ENCODE data around the gene MTCL1.

The MTCL1 gene

DNA sequence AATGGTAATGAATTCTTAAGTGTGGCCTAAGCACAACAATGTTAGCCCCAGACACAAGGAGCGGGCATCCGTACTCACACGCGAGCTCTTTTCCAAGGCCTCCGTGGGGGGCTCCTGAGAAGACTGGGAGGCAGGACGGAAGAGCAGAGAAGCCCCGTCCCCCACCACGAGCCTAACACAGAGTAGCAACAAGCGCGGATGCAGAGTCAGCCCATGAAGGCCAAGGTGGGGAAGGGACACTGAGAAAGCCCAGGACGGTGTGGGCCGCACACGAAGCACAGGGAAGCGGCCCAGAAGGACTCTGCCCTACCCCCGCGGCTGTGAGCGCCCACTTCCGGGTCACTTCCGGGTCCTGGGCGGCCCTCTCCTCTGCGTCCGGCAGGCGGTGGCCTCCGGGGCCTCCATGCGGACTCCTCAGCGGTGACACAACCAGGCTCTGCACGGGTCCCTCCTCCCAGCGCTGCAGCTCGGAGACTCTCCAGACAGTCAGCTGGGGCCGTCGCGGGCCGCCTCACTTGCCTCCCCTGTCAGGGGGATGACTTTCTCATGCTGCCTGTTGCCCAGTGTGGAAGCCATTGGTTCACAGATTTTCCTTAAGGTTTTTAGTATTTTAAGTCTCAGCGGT, 151.5 kb downstream of the MTCL1 start:
- H3K27me3 ChIP-seq (ENCODE audit: insufficient read depth, low read depth) = no peaks in the 10 kb centered on the region

DNA sequence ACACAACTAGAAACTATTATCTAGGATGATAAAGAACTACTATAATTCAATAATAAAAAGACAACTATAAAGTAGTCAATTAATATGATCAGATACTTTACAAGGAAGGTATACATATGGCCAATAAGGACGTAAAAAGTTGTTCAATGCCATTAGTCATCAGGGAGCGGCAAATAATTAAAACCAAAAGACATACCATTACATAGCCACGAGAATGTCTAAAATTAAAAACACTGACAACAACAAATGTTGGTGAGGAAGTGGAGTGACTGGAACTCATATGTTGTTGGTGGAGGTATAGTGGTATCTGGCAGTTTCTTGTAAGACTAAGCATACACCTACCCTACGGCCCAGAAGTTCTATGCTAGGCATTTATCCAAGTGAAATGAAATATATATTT, 152.4 kb downstream of the MTCL1 start:
- TF ChIP-seq, protein P1, sequence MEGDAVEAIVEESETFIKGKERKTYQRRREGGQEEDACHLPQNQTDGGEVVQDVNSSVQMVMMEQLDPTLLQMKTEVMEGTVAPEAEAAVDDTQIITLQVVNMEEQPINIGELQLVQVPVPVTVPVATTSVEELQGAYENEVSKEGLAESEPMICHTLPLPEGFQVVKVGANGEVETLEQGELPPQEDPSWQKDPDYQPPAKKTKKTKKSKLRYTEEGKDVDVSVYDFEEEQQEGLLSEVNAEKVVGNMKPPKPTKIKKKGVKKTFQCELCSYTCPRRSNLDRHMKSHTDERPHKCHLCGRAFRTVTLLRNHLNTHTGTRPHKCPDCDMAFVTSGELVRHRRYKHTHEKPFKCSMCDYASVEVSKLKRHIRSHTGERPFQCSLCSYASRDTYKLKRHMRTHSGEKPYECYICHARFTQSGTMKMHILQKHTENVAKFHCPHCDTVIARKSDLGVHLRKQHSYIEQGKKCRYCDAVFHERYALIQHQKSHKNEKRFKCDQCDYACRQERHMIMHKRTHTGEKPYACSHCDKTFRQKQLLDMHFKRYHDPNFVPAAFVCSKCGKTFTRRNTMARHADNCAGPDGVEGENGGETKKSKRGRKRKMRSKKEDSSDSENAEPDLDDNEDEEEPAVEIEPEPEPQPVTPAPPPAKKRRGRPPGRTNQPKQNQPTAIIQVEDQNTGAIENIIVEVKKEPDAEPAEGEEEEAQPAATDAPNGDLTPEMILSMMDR (conservative IDR thresholded peaks at IDR 0.05; ENCODE audit: low read depth, low read length) = no peak
- Histone ChIP-seq H4K20me1 (ENCODE audit: insufficient read depth) (no peaks in the 10 kb centered on the region), H3K27me3 (ENCODE audit: insufficient read depth, low read depth) (no peaks in the 10 kb centered on the region), H3K4me1 (ENCODE audit: low read depth, poor library complexity, severe bottlenecking) (no peaks in the 10 kb centered on the region), H3K27ac (no peak overlapping the region), H2AFZ (ENCODE audit: low read depth) (no peak overlapping the region), H3K36me3 (ENCODE audit: insufficient read depth) (no peaks in the 10 kb centered on the region), H3K9ac (no peak overlapping the region), H3K79me2 (ENCODE audit: insufficient read depth, low read depth) (no peaks in the 10 kb centered on the region), H3K4me2 (no peak overlapping the region), H3K4me3 (IDR thresholded peaks at IDR 0.05; ENCODE audit: insufficient read depth, low read depth, low read length) (no peak overlapping the region)

More for the DNA sequence above, 151.5 kb downstream of the MTCL1 start:
- Histone ChIP-seq H3K4me2 (no peak overlapping the region), H2AFZ (ENCODE audit: low read depth) (no peak overlapping the region), H3K9ac (no peak overlapping the region), H3K4me3 (IDR thresholded peaks at IDR 0.05; ENCODE audit: insufficient read depth, low read depth, low read length) (no peak overlapping the region), H3K4me1 (ENCODE audit: low read depth, poor library complexity, severe bottlenecking) (no peaks in the 10 kb centered on the region), H3K27ac (no peak overlapping the region), H3K36me3 (ENCODE audit: insufficient read depth) (no peaks in the 10 kb centered on the region), H3K79me2 (ENCODE audit: insufficient read depth, low read depth) (no peaks in the 10 kb centered on the region), H4K20me1 (ENCODE audit: insufficient read depth) (no peaks in the 10 kb centered on the region)
- TF ChIP-seq, protein P1 (conservative IDR thresholded peaks at IDR 0.05; ENCODE audit: low read depth, low read length) = no peak

DNA sequence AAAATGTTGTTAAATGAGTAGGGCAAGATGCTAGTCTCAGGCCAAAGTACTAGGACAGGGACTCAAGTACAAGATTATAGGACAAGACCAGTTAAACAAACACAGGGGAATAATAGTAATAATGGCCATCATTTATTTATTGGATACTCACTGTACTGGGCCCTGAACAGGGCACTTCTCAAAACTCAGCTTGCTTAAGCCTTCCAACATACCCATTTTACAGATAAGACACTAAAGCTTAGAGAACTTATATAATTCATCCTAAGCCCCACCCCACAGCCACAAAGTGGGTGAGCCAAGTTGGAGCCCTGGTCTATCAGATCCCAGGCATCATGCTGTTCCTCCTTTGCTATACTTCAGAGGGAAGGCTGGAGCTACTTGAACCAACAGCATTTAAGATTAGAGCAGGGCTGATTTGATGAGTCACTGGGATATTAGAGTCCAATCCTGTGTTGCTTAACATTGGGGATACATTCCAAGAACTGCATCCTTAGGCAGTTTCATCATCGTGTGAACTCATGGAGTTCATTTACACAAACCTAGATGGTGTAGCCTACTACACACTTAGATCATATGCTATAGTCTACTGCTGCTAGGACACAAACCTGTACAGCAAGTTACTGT, 153.6 kb downstream of the MTCL1 start:
- H3K79me2 ChIP-seq (ENCODE audit: insufficient read depth, low read depth) = no peaks in the 10 kb centered on the region
- H3K4me2 ChIP-seq = no peak overlapping the region
- no peak overlapping the region for H3K9ac ChIP-seq
- H3K4me3 ChIP-seq (IDR thresholded peaks at IDR 0.05; ENCODE audit: insufficient read depth, low read depth, low read length) = no peak overlapping the region
- TF ChIP-seq, protein P1 (conservative IDR thresholded peaks at IDR 0.05; ENCODE audit: low read depth, low read length) = no peak
- no peak overlapping the region for H3K27ac ChIP-seq
- H3K27me3 ChIP-seq (ENCODE audit: insufficient read depth, low read depth) = no peaks in the 10 kb centered on the region
- H3K4me1 ChIP-seq (ENCODE audit: low read depth, poor library complexity, severe bottlenecking) = no peaks in the 10 kb centered on the region
- H2AFZ ChIP-seq (ENCODE audit: low read depth) = no peak overlapping the region
- no peaks in the 10 kb centered on the region for H3K36me3 ChIP-seq (ENCODE audit: insufficient read depth)
- no peaks in the 10 kb centered on the region for H4K20me1 ChIP-seq (ENCODE audit: insufficient read depth)

DNA sequence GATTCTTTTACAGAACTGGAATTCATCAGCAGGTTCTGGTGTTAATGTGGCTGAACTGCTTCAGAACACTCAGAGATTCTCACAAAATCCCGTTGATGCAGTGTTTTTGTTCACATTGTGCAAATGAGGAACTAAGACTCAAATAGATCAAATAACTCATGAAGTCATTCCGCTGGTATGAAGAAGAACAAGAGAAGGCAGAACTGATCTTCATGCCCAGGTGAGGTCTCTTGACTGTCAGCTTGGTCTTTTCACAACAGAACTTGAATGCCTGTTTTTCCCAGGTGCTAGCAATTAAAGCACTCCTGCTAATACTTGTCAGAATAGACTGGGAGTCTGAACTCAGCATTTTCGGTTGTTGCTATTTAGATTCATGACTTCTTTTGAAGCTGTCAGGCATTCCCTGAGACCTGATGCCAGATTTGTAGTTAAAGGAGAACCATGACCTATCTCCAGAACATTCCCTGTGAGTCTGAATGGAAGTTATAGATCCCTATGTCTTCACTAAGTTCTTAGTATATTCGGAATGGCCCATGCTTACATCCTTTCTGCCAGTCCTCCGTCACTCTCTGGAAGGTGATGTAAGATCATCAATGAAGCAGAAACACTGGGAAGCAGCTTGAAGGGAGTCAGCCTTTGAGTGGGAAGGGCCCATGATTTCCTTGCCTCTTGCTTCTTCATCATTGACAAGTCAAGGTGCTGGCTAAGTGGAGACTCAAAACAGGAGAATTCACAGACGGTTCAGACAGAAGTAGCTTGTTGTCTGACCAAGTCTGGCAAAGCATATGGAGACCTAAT, 155.7 kb downstream of the MTCL1 start:
- no peak overlapping the region for H2AFZ ChIP-seq (ENCODE audit: low read depth)
- H4K20me1 ChIP-seq (ENCODE audit: insufficient read depth) = no peaks in the 10 kb centered on the region
- H3K4me3 ChIP-seq (IDR thresholded peaks at IDR 0.05; ENCODE audit: insufficient read depth, low read depth, low read length) = no peak overlapping the region
- H3K9ac ChIP-seq = no peak overlapping the region
- no peaks in the 10 kb centered on the region for H3K79me2 ChIP-seq (ENCODE audit: insufficient read depth, low read depth)
- H3K27ac ChIP-seq = no peak overlapping the region
- H3K36me3 ChIP-seq (ENCODE audit: insufficient read depth) = no peaks in the 10 kb centered on the region
- TF ChIP-seq, protein P1 (conservative IDR thresholded peaks at IDR 0.05; ENCODE audit: low read depth, low read length) = no peak
- H3K4me2 ChIP-seq = no peak overlapping the region
- H3K27me3 ChIP-seq (ENCODE audit: insufficient read depth, low read depth) = no peaks in the 10 kb centered on the region
- H3K4me1 ChIP-seq (ENCODE audit: low read depth, poor library complexity, severe bottlenecking) = no peaks in the 10 kb centered on the region

Measured in KMS-11 (cell line).